Astrocyte (in vitro differentiated cells and primary cell): ENCODE measurements around the gene MN1. TPM values are rescaled to one million over a fixed set of nuclear protein-coding genes. Genes with fewer than 3 reads are reported as not detected.

Source experiments
- DNase-seq: peaks from one replicate; pipeline ENCODE4 v3.0.0-alpha.2; 2010; ENCODE audit warnings: low read depth
- FAIRE-seq: peaks from 2 replicates; lab custom pipeline; 2011; peaks lifted over from hg19 to GRCh38; lab: Jason Lieb, UNC
- H2AFZ ChIP-seq: 2 replicates; pipeline ENCODE4 v1.6.0; 2012; ENCODE audit warnings: low read depth, low read length, inconsistent platforms
- H3K27ac ChIP-seq: 2 replicates; pipeline ENCODE4 v1.5.1; 2011; ENCODE audit warnings: low read depth, low read length, inconsistent platforms
- H3K27me3 ChIP-seq: 2 replicates; pipeline ENCODE4 v1.6.0; 2011; ENCODE audit warnings: low read length, inconsistent platforms; ENCODE audit not compliant: insufficient read depth
- H3K36me3 ChIP-seq: 2 replicates; pipeline ENCODE4 v1.5.1; 2011; ENCODE audit warnings: low read length, inconsistent platforms; ENCODE audit not compliant: insufficient read depth
- H3K4me1 ChIP-seq: 2 replicates; pipeline ENCODE4 v1.5.1; 2011; ENCODE audit warnings: low read length, inconsistent platforms; ENCODE audit not compliant: insufficient read depth
- H3K4me2 ChIP-seq: 2 replicates; pipeline ENCODE4 v1.6.0; 2012; ENCODE audit warnings: low read length, inconsistent platforms
- H3K4me3 ChIP-seq: 2 replicates; pipeline ENCODE4 v1.5.1; 2011; ENCODE audit warnings: low read depth, mild to moderate bottlenecking, low read length, inconsistent platforms; ENCODE audit not compliant: insufficient read depth
- H3K79me2 ChIP-seq: 2 replicates; pipeline ENCODE4 v1.6.0; 2012; ENCODE audit warnings: mild to moderate bottlenecking, low read length, inconsistent platforms; ENCODE audit not compliant: insufficient read depth
- H3K9ac ChIP-seq: 2 replicates; pipeline ENCODE4 v1.6.0; 2012; ENCODE audit warnings: mild to moderate bottlenecking, low read length, inconsistent platforms
- H3K9me3 ChIP-seq: 2 replicates; pipeline ENCODE4 v1.5.1; 2012; ENCODE audit warnings: low read depth, mild to moderate bottlenecking, low read length, inconsistent platforms; ENCODE audit not compliant: insufficient read depth
- H4K20me1 ChIP-seq: 2 replicates; pipeline ENCODE4 v1.6.0; 2012; ENCODE audit warnings: low read length, inconsistent platforms; ENCODE audit not compliant: insufficient read depth
- H3K27ac Mint-ChIP-seq: one replicate; pipeline ENCODE4 v1.8.0; 2021; ENCODE audit warnings: mild to moderate bottlenecking, mixed read lengths; ENCODE audit not compliant: unreplicated experiment
- H3K27me3 Mint-ChIP-seq: one replicate; pipeline ENCODE4 v1.8.0; 2021; ENCODE audit warnings: low read depth, mixed read lengths; ENCODE audit not compliant: unreplicated experiment
- H3K36me3 Mint-ChIP-seq: one replicate; pipeline ENCODE4 v1.8.0; 2021; ENCODE audit warnings: low read depth, mixed read lengths; ENCODE audit not compliant: unreplicated experiment
- H3K4me1 Mint-ChIP-seq: one replicate; pipeline ENCODE4 v1.8.0; 2021; ENCODE audit warnings: low read depth, mixed read lengths; ENCODE audit not compliant: unreplicated experiment
- H3K4me3 Mint-ChIP-seq: one replicate; pipeline ENCODE4 v1.8.0; 2021; ENCODE audit warnings: mild to moderate bottlenecking, moderate library complexity, mixed read lengths; ENCODE audit not compliant: unreplicated experiment
- H3K9me3 Mint-ChIP-seq: one replicate; pipeline ENCODE4 v1.8.0; 2021; ENCODE audit warnings: mild to moderate bottlenecking, mixed read lengths; ENCODE audit not compliant: unreplicated experiment
- CTCF ChIP-seq: IDR thresholded peaks from 2 replicates; pipeline ENCODE4 v1.5.1; 2011; ENCODE audit warnings: low read depth, mild to moderate bottlenecking, inconsistent platforms, low read length, moderate library complexity; ENCODE audit not compliant: insufficient read depth
- EZH2 ChIP-seq: IDR thresholded peaks from 2 replicates; pipeline ENCODE4 v1.6.1; 2012; ENCODE audit warnings: mild to moderate bottlenecking, low read length, inconsistent platforms; ENCODE audit not compliant: insufficient read depth
- total RNA-seq: library from RNA; stranded (reverse); gene quantifications from 2 replicates; pipeline ENCODE4 v1.2.1, GENCODE V29; 2021

Gene MN1
- total RNA-seq, 1 donor from 2014 or later = 98.6 TPM

- H3K4me1 ChIP-seq = peaks cover 50% of the 10 kb centered on the region
- no peak overlapping the region for H3K4me3 Mint-ChIP-seq
- H3K27ac ChIP-seq = no peak overlapping the region
- no peaks in the 10 kb centered on the region for H3K27me3 ChIP-seq
- H3K27me3 Mint-ChIP-seq = no peaks in the 10 kb centered on the region
- H4K20me1 ChIP-seq = peaks cover 97% of the 10 kb centered on the region
- H3K27ac Mint-ChIP-seq = peak overlapping the region; percentile 90
- peak overlapping the region; percentile 6 for H3K4me2 ChIP-seq
- H3K9me3 ChIP-seq = no peaks in the 10 kb centered on the region
- peaks cover 3% of the 10 kb centered on the region for H3K36me3 ChIP-seq
- no peak overlapping the region for H3K4me3 ChIP-seq
- peak overlapping the region; percentile 36 for H3K9ac ChIP-seq
- H2AFZ ChIP-seq = no peak overlapping the region
- H3K36me3 Mint-ChIP-seq = peaks cover 27% of the 10 kb centered on the region
- DNase-seq = peak; percentile 83
- TF ChIP-seq EZH2 (no peak), CTCF (no peak)
- peaks cover 46% of the 10 kb centered on the region for H3K4me1 Mint-ChIP-seq
- H3K9me3 Mint-ChIP-seq = no peaks in the 10 kb centered on the region
- peaks cover 100% of the 10 kb centered on the region for H3K79me2 ChIP-seq
- FAIRE-seq = peak; percentile 34
These were observed 26.4 kb downstream of the MN1 start for GRCh38 chr22:27775087-27775698.

- FAIRE-seq = no peak
- H4K20me1 ChIP-seq = peaks cover 97% of the 10 kb centered on the region
- peaks cover 24% of the 10 kb centered on the region for H3K36me3 Mint-ChIP-seq
- H3K9ac ChIP-seq = no peak overlapping the region
- H3K4me1 ChIP-seq = peaks cover 44% of the 10 kb centered on the region
- peak overlapping the region; percentile 88 for H3K27ac Mint-ChIP-seq
- DNase-seq = no peak
- no peaks in the 10 kb centered on the region for H3K27me3 Mint-ChIP-seq
- peaks cover 99% of the 10 kb centered on the region for H3K79me2 ChIP-seq
- no peaks in the 10 kb centered on the region for H3K9me3 Mint-ChIP-seq
- no peaks in the 10 kb centered on the region for H3K9me3 ChIP-seq
- no peak overlapping the region for H3K4me2 ChIP-seq
- H3K4me3 Mint-ChIP-seq = no peak overlapping the region
- peaks cover 4% of the 10 kb centered on the region for H3K36me3 ChIP-seq
- no peak overlapping the region for H3K4me3 ChIP-seq
- no peaks in the 10 kb centered on the region for H3K27me3 ChIP-seq
- no peak overlapping the region for H2AFZ ChIP-seq
- TF ChIP-seq EZH2 (no peak), CTCF (no peak)
- no peak overlapping the region for H3K27ac ChIP-seq
- H3K4me1 Mint-ChIP-seq = peaks cover 43% of the 10 kb centered on the region
These were observed 27.4 kb downstream of the MN1 start for GRCh38 chr22:27774200-27774599.

- Histone ChIP-seq H3K4me2 (no peak overlapping the region), H3K4me3 (no peak overlapping the region), H3K27ac (no peak overlapping the region), H3K36me3 (peaks cover 9% of the 10 kb centered on the region), H3K9me3 (no peaks in the 10 kb centered on the region), H3K4me1 (peaks cover 32% of the 10 kb centered on the region), H3K79me2 (peaks cover 99% of the 10 kb centered on the region), H2AFZ (no peak overlapping the region), H4K20me1 (peaks cover 97% of the 10 kb centered on the region), H3K9ac (no peak overlapping the region), H3K27me3 (no peaks in the 10 kb centered on the region)
- no peak overlapping the region for H3K27ac Mint-ChIP-seq
- peaks cover 17% of the 10 kb centered on the region for H3K36me3 Mint-ChIP-seq
- no peak overlapping the region for H3K4me3 Mint-ChIP-seq
- H3K9me3 Mint-ChIP-seq = no peaks in the 10 kb centered on the region
- no peaks in the 10 kb centered on the region for H3K27me3 Mint-ChIP-seq
- FAIRE-seq (no peak), DNase-seq (no peak)
- TF ChIP-seq CTCF (no peak), EZH2 (no peak)
- H3K4me1 Mint-ChIP-seq = peaks cover 36% of the 10 kb centered on the region
These were observed 28.5 kb downstream of the MN1 start for GRCh38 chr22:27772984-27773498.
